CD4-positive, alpha-beta T cell (primary cell): ENCODE data around the gene PCDH19. TPM values are rescaled to one million over a fixed set of nuclear protein-coding genes. Genes with fewer than 3 reads are reported as not detected.

Experiments
- ATAC-seq: fragments of 200-7000 bp; cut with Tn5 transposase; one replicate; pipeline ENCODE4 v1.10.0; 2022; ENCODE audit warnings: mild to moderate bottlenecking; ENCODE audit not compliant: poor library complexity
- CTCF ChIA-PET: fragments of 350-600 bp; sonication (Branson Sonifier 250); formaldehyde crosslinking; loops from one replicate; lab custom pipeline; 2021; ENCODE audit warnings: antibody characterized with exemption, inconsistent platforms; lab: Charles Lee
- POLR2A ChIA-PET: fragments of 350-600 bp; sonication (Branson Sonifier 250); formaldehyde crosslinking; loops from one replicate; lab custom pipeline; 2021; ENCODE audit warnings: antibody characterized with exemption, inconsistent platforms; lab: Charles Lee
- DNase-seq, 14 experiments: peaks; one replicate each; pipeline ENCODE4 v3.0.0-alpha.2; 2013 to 2020; ENCODE audit warnings: mixed read lengths in 2 of 14
- H3K27ac ChIP-seq, 2 donors: one replicate each; pipeline versions ENCODE4 v1.5.1 to v1.7.0; 2013; ENCODE audit warnings: low read length in 2 of 2, low read depth in 1 of 2, mild to moderate bottlenecking in 1 of 2
- H3K27me3 ChIP-seq, 2 experiments: 1 replicate in 1 of 2; 2 replicates in 1 of 2; pipeline versions ENCODE4 v1.6.1 to v1.7.0; 2013; ENCODE audit warnings: low read length in 2 of 2, control low read depth in 1 of 2, mild to moderate bottlenecking in 1 of 2, moderate library complexity in 1 of 2; ENCODE audit not compliant: insufficient read depth in 2 of 2, control insufficient read depth in 1 of 2
- H3K36me3 ChIP-seq: one replicate; pipeline ENCODE4 v1.6.1; 2013; ENCODE audit warnings: low read length, control low read depth; ENCODE audit not compliant: insufficient read depth
- H3K4me1 ChIP-seq: one replicate; pipeline ENCODE4 v1.6.1; 2013; ENCODE audit warnings: low read length, control low read depth; ENCODE audit not compliant: insufficient read depth
- H3K4me3 ChIP-seq: one replicate; pipeline ENCODE4 v1.5.1; 2013; ENCODE audit warnings: mild to moderate bottlenecking, low read length, moderate library complexity
- H3K9me3 ChIP-seq, 2 experiments: 1 replicate in 1 of 2; 2 replicates in 1 of 2; pipeline versions ENCODE4 v1.6.1 to v1.7.0; 2013; ENCODE audit warnings: low read length in 2 of 2, mild to moderate bottlenecking in 2 of 2, control low read depth in 1 of 2, moderate library complexity in 1 of 2; ENCODE audit not compliant: control insufficient read depth in 1 of 2, insufficient read depth in 1 of 2
- H3K27ac Mint-ChIP-seq: one replicate; pipeline ENCODE4 v1.8.0; 2020; ENCODE audit warnings: mixed read lengths
- H3K27me3 Mint-ChIP-seq: one replicate; pipeline ENCODE4 v1.8.0; 2021; ENCODE audit warnings: mixed read lengths
- H3K36me3 Mint-ChIP-seq: one replicate; pipeline ENCODE4 v1.8.0; 2021; ENCODE audit warnings: low read depth, mixed read lengths
- H3K4me1 Mint-ChIP-seq: one replicate; pipeline ENCODE4 v1.8.0; 2021; ENCODE audit warnings: low read depth, mixed read lengths
- H3K4me3 Mint-ChIP-seq: one replicate; pipeline ENCODE4 v1.8.0; 2020; ENCODE audit warnings: mild to moderate bottlenecking, mixed read lengths
- H3K9me3 Mint-ChIP-seq: one replicate; pipeline ENCODE4 v1.8.0; 2020; ENCODE audit warnings: mixed read lengths
- intact Hi-C, 2 experiments: fragments of 100-400 bp; cut with DNase I in 1 of 2; cut with micrococcal nuclease in 1 of 2; formaldehyde crosslinking; loops; one replicate each; pipeline versions ENCODE4 v1.15.1 to v1.9.0; 2023 to 2025; cut with DNase I, micrococcal nuclease
- total RNA-seq, 174 experiments: library from RNA in 2 of 174; stranded (reverse) in 2 of 174; gene quantifications; one replicate each; pipeline ENCODE4 v1.2.3 and lab custom pipeline; 2021 to 2026
- TF ChIP-seq, protein P1 (sequence below): fragments of 200-600 bp; IDR thresholded peaks from one replicate; pipeline ENCODE4 v1.8.0; 2022; ENCODE audit warnings: antibody characterized with exemption, mild to moderate bottlenecking

PCDH19 gene
- total RNA-seq, 2 experiments from 2014 or later, result 0.03 TPM; not detected in 1

DNA sequence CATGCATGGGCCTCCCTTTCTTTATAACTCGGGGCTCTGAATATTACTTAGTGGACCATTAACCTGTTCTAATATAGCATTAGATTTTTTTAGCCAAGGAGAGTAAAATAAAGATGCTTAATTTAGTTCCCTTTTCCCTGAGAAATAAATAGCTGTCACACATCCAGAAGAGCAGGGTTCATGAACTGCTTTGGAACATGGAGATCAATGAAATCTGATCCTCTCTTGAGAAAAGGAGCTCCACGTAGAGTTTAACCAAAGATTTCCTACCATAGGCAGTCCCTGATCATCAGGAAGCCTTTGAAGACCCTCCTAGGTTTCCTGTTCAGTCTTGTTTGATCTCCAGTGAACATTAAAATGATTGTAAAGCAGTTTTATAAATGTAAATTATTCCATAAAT is 8.5 kb upstream of the PCDH19 start:
- H3K4me3 Mint-ChIP-seq, result no peak overlapping the region
- peaks cover 0 to 15% of the 10 kb centered on the region in 2 experiments for H3K27me3 ChIP-seq
- H3K4me1 ChIP-seq, result no peaks in the 10 kb centered on the region
- H3K9me3 Mint-ChIP-seq, result no peaks in the 10 kb centered on the region
- no peak overlapping the region for H3K27ac ChIP-seq
- H3K4me1 Mint-ChIP-seq, result no peaks in the 10 kb centered on the region
- no peak overlapping the region for H3K27ac Mint-ChIP-seq
- H3K36me3 ChIP-seq, result no peaks in the 10 kb centered on the region
- H3K9me3 ChIP-seq, result no peaks in the 10 kb centered on the region
- no peaks in the 10 kb centered on the region for H3K36me3 Mint-ChIP-seq
- peaks cover 28% of the 10 kb centered on the region for H3K27me3 Mint-ChIP-seq
- H3K4me3 ChIP-seq, result no peak overlapping the region
- DNase-seq, result no peak
- TF ChIP-seq, protein P1, sequence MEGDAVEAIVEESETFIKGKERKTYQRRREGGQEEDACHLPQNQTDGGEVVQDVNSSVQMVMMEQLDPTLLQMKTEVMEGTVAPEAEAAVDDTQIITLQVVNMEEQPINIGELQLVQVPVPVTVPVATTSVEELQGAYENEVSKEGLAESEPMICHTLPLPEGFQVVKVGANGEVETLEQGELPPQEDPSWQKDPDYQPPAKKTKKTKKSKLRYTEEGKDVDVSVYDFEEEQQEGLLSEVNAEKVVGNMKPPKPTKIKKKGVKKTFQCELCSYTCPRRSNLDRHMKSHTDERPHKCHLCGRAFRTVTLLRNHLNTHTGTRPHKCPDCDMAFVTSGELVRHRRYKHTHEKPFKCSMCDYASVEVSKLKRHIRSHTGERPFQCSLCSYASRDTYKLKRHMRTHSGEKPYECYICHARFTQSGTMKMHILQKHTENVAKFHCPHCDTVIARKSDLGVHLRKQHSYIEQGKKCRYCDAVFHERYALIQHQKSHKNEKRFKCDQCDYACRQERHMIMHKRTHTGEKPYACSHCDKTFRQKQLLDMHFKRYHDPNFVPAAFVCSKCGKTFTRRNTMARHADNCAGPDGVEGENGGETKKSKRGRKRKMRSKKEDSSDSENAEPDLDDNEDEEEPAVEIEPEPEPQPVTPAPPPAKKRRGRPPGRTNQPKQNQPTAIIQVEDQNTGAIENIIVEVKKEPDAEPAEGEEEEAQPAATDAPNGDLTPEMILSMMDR, result no peak
- ATAC-seq, result no peak
- CTCF ChIA-PET, result no interaction called here
- POLR2A ChIA-PET, result no interaction called here
- intact Hi-C loops, result no loop called here

DNA sequence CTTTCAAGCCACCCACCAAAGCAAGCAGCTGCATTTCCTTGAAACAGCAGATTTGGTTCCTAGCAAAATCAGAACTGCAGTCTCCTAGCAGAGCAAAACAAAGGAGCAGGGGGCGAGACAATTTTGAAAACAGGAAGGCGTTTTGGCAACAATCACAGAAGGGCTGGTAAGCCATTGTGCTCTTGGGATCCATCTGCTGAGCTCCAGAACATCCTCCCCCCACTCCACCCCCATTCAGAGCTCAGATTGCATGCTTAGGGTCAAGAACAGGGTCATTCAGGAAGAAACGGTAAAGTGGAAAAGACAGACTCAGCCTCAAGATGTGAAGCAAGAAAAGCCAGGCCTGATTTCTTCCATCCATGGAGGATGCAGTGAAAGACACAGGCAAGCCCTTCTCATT is 7.6 kb upstream of the PCDH19 start:
- Histone ChIP-seq H3K4me1 (no peaks in the 10 kb centered on the region), H3K27ac (no peak overlapping the region), H3K36me3 (no peaks in the 10 kb centered on the region), H3K4me3 (no peak overlapping the region), H3K27me3 (peaks cover 0 to 23% of the 10 kb centered on the region in 2 experiments), H3K9me3 (no peaks in the 10 kb centered on the region)
- no peaks in the 10 kb centered on the region for H3K36me3 Mint-ChIP-seq
- ATAC-seq, result no peak
- intact Hi-C loops, result no loop called here
- CTCF ChIA-PET, result no interaction called here
- H3K4me3 Mint-ChIP-seq, result no peak overlapping the region
- TF ChIP-seq, protein P1, result no peak
- DNase-seq, result no peak
- H3K9me3 Mint-ChIP-seq, result no peaks in the 10 kb centered on the region
- no peak overlapping the region for H3K27ac Mint-ChIP-seq
- peaks cover 35% of the 10 kb centered on the region for H3K27me3 Mint-ChIP-seq
- peaks cover 6% of the 10 kb centered on the region for H3K4me1 Mint-ChIP-seq
- POLR2A ChIA-PET, result no interaction called here

DNA sequence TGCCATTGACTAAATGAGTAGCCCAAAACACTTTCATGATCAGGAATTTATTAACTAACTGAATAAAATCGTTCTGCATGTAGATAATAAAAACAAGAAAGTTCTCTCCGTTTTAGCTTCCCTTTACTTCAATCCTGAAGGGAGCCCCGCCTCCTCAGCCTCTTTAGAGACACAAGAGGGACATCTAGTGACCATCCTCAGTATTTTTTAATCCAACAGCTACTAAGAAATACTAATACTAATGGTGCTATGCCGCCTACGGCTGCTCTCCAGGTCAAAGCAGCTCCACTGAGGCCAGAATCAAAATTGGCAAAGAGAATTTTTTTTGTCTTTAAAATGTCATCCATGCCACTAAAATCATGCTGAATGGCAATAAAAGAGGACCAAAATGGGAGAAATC is 3.2 kb upstream of the PCDH19 start:
- Histone ChIP-seq H3K36me3 (no peaks in the 10 kb centered on the region), H3K27ac (no peak overlapping the region), H3K9me3 (peaks cover 0 to 6% of the 10 kb centered on the region in 2 experiments), H3K4me3 (no peak overlapping the region), H3K4me1 (peaks cover 22% of the 10 kb centered on the region), H3K27me3 (peaks cover 6 to 46% of the 10 kb centered on the region in 2 experiments)
- Mint-ChIP-seq H3K4me3 (peak overlapping the region; percentile 16), H3K36me3 (no peaks in the 10 kb centered on the region), H3K27me3 (peaks cover 51% of the 10 kb centered on the region), H3K4me1 (peaks cover 11% of the 10 kb centered on the region), H3K9me3 (no peaks in the 10 kb centered on the region), H3K27ac (no peak overlapping the region)
- POLR2A ChIA-PET, result no interaction called here
- CTCF ChIA-PET, result no interaction called here
- intact Hi-C loops, result no loop called here
- ATAC-seq (no peak), DNase-seq (peak in 6 of 14 experiments; percentile 7 to 44 (median 22))
- TF ChIP-seq, protein P1, result no peak
